PFSK-1 (cell line): ENCODE results near the gene HEXA.

Experiments used
- FOXP2 ChIP-seq: optimal IDR thresholded peaks from 2 replicates; pipeline ENCODE3; 2011; ENCODE audit warnings: borderline replicate concordance, control low read depth, inconsistent platforms; ENCODE audit not compliant: insufficient read depth; ENCODE audit errors: extremely low read length, extremely low read depth
- POLR2AphosphoS5 ChIP-seq: IDR thresholded peaks from 2 replicates; pipeline ENCODE4 v1.6.1; 2012; ENCODE audit warnings: low read depth, mild to moderate bottlenecking, control low read depth, low read length, moderate library complexity
- REST ChIP-seq, 2 experiments: IDR thresholded peaks; 2 replicates each; pipeline versions ENCODE4 v1.6.1 to v1.8.0; 2011 to 2012; ENCODE audit warnings: low read depth in 2 of 2, low read length in 2 of 2, control low read depth in 1 of 2, inconsistent platforms in 1 of 2, mild to moderate bottlenecking in 1 of 2, moderate library complexity in 1 of 2; ENCODE audit not compliant: insufficient read depth in 1 of 2
- SIN3A ChIP-seq: IDR thresholded peaks from 2 replicates; pipeline ENCODE4 v1.6.1; 2012; ENCODE audit warnings: mild to moderate bottlenecking, low read length, moderate library complexity, borderline replicate concordance; ENCODE audit not compliant: insufficient read depth
- TAF1 ChIP-seq: IDR thresholded peaks from 2 replicates; pipeline ENCODE4 v1.6.1; 2012; ENCODE audit warnings: low read length, control low read depth, borderline replicate concordance; ENCODE audit not compliant: insufficient read depth

GRCh38 chr15:72353266-72353665 is 22.5 kb downstream of the HEXA start:
- no peak for TF ChIP-seq REST (IDR thresholded peaks at IDR 0.05; ENCODE audit: insufficient read depth in 1 of 2, low read depth in 2 of 2, low read length in 2 of 2)
- TF ChIP-seq POLR2AphosphoS5, result no peak
- TF ChIP-seq TAF1, result no peak
- TF ChIP-seq FOXP2, result no peak
- TF ChIP-seq SIN3A, result no peak
